Mammary epithelial cell (primary cell): Measurements from ENCODE around the gene TRIOBP.

Experiments
- CTCF ChIP-seq, 2 donors: IDR thresholded peaks in 1 of 2; conservative IDR thresholded peaks in 1 of 2; 2 replicates each; pipeline ENCODE4 v1.5.1; 2011 to 2012; ENCODE audit warnings: inconsistent platforms in 2 of 2, low read length in 2 of 2, mild to moderate bottlenecking in 2 of 2, control low read depth in 1 of 2, low read depth in 1 of 2; ENCODE audit not compliant: insufficient read depth in 1 of 2; ENCODE audit errors: extremely low read depth in 1 of 2
- EZH2 ChIP-seq: IDR thresholded peaks from 2 replicates; pipeline ENCODE4 v1.6.1; 2012; ENCODE audit warnings: low read length, inconsistent platforms, borderline replicate concordance

GRCh38 chr22:37753746-37754145, 56.9 kb downstream of the TRIOBP start:
- TF ChIP-seq CTCF (conservative IDR thresholded peaks at IDR 0.05 in 1 of 2, IDR thresholded peaks at IDR 0.05 in 1 of 2; ENCODE audit: extremely low read depth in 1 of 2, insufficient read depth in 1 of 2, low read depth in 1 of 2, low read length in 2 of 2) (no peak), EZH2 (no peak)
